Erythroblast (primary cell): ENCODE measurements around the gene RAB43.
A peak's percentile ranks its signal among the peaks of the same experiment; 100 is the strongest.
"Not testable (repeated sequence)": the region's sequence is repeated elsewhere in the genome, so short reads cannot be mapped to it uniquely, and the experiment has no call there.

Experiments
- DNase-seq, 2 experiments: peaks; one replicate each; lab custom pipeline; 2025; lab: John Stamatoyannopoulos, UW
- GATA1 ChIP-seq: IDR thresholded peaks from 2 replicates; pipeline ENCODE4 v1.6.1; 2011; ENCODE audit warnings: low read depth, mild to moderate bottlenecking, control low read depth, low read length, moderate library complexity
- POLR2A ChIP-seq: IDR thresholded peaks from 2 replicates; pipeline ENCODE4 v1.6.1; 2011; ENCODE audit warnings: mild to moderate bottlenecking, low read length

The RAB43 gene

DNA sequence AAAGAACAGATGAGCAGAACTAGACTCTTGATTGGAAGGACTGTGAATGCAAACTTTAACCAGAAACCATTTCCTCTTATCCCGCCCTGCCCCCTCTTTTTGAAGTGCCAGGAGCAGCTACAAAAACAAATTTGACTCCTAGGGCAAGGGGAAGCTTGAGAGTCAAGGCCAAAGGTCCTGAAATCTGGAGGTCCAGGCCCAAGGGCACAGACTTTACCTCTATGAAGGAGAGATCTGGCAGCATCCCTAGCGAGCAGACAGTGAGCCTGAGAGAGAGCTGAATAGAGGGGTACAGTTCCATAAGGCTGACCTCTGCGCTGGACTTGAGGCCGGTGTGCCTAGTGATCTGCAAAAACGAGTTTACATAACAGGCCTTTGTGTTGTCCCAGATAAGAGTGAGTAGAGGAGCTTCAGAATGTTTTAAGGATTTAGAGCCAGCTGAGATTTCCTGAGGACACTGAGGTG is 5.1 kb downstream of the RAB43 start:
- no peak for TF ChIP-seq GATA1
- TF ChIP-seq POLR2A: no peak
- DNase-seq: no peak

DNA sequence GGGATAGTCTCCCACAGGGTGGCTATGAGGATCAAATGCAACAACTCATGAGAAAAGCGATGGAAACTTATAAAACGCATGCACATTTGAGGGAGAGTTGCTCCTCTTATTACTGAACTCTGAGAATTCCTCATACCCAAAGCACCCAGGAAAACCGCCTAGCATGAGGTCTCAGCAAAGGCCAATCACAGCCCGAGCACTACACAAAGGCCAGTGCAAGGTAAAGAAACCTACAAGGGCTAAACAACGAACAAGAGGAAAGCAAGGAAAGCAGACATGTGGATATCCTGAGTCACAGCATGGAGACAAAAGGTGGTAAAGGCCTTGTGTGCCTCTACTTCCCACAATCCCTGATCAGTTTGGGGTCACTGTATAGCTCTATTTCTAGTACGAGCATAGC is 7.1 kb downstream of the RAB43 start:
- DNase-seq: no peak
- TF ChIP-seq POLR2A (no peak), GATA1 (no peak)

DNA sequence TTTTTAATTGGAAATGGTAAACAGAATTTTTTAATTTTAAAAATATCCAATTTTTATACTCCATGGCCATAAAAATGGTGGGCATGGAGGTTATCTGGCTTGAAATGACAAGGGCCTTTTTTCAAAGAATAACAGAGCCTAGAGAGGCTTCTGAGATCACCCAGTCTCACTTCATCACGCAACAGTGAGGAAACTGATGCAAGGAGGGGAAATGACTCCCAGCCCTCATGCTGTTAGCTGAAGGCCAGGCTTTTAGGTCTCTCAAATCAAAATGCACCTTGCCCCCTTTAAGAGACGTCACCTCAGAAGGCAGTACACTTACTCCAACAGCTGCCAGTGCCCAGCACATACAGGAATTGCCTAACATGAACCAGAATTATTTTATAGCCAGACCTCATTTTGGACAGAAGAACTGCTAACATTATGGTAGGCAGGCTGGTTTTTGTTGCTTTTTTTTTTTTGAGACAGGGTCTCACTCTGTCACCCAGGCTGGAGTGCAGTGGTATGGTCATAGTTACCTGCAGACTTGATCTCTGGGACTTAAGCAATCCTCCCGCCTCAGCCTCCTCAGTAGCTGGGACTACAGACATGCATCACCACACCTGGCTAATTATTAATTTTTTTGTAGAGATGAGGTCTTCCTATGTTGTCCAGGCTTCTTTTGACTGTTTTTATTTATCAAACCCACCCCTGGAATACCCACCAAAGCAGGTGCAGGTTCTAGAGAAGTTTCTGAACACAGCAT is 9.1 kb downstream of the RAB43 start:
- TF ChIP-seq GATA1 (no peak), POLR2A (no peak)
- peak; percentile 51 to 84 for DNase-seq

DNA sequence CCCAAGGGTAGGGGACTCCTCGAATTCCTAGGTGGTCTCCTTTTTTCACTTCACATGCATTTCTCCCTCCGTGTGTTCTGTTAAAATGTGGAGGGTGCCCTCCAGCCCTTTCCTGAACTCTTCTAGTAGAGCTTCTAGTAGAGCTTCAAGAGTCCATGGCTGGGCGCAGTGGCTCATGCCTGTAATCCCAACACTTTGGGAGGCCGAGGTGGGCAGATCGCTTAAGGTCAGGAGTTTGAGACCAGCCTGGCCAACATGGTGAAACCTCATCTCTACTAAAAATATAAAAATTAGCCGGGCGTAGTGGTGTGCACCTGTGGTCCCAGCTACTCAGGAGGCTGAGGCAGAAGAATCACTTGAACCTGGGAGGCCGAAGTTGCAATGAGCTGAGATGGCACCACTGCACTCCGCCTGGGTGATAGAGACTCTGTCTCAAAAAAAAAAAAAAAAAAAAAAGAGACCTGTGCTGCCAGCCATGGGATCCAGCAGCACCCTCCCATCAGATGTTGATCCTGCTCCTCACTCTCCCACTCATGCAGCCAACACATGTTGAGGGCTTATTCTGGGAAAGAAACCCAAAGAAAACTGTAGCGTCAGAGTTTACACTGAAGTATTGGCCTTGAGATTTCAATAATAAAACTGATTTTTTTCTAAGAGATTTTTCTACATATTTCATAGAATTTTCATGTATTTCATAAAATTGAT is 10.4 kb downstream of the RAB43 start:
- not testable (repeated sequence) for DNase-seq

DNA sequence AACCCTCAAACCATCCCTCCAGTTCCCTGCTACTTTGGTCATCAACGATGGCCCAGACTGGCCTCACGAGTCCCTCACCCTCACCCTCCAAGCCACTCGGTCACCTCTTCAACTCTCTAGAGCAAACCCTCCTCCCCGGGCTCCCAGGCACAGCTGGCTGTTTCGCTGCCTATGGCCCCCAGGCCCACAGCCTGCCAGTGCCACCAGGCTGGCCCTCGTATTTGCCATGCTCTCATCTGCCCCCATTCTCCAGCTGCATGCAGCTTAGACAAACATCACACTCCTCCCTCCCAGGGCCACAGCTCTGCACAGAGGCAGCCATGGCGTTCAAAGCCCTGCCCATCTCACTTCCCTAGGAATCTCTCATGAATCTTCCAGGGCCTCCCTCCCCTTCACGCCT is 13.8 kb downstream of the RAB43 start:
- TF ChIP-seq POLR2A (no peak), GATA1 (no peak)
- DNase-seq: no peak

DNA sequence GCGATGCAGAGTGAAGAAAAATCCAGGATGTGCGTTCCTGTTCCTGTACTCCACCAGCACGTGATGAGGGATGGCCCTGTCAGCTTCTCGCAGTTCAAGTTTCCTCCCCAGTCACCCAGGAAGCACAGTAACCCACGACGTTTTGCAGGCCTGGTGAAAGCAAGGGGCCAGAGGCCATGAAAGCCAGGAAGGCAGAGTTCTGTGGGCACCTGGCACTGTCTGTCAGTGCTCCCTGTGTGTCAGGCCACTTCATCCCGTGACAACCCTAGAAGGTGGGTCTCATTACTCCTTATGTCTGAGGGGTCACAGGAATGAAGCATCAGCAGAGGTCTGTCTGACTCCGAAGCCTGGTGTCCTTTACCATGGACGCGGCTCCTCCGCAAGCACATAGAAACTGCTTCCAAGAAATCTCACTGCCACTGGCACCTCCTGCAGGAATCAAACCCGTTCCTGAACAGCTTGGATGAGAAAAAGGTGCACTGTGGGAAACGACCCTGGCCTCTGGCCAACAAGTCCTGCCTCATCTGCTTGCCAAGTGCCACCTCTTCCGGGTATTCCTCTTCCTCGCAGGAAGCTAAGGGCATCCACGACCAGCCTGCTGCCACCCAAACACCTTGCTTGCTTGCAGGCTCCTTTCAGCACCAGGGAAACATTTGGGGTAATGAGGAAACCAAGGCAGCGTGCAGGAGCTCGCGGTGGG is 14.6 kb downstream of the RAB43 start:
- TF ChIP-seq GATA1 (no peak), POLR2A (no peak)
- no peak for DNase-seq

DNA sequence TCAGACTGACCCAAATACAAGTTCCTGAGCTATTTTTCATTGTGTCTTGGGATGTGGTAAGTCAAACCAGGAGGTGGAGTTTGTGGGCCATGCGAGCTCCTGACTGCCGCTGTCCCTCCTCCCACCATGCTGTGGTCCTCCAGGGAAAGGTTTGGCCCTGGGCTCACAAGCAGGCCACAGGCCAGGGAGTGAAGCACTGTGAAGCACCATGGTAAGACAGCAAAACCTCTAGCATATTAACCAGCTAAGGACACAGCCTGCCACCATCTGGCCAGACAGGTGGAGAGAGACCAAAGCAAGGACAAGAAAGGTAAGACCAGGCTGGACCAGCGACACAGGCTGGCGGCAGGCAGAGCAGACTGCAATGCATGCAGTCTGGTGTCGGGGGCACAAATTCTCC is 15.3 kb downstream of the RAB43 start:
- no peak for TF ChIP-seq POLR2A
- TF ChIP-seq GATA1: no peak
- peak; percentile 23 to 38 for DNase-seq

DNA sequence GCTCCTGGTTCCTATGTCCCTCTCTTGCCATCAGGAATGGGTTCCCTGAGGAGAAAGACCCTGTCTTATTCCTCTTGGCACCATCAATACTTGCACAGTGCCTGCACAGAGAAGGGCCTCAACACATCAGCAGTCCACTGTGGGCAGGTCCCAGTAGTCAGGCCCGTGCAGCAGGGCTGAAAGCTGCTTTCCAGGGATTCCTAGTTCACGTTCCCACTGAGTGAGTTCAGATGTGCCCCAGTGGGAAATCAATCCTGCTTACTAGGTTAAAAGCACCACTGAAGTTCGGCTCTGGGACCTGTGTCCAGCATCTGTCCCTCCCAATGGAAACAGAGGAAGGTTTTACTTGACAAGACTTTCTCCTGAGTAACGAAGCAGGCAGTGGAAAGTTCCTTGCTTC is 15.7 kb downstream of the RAB43 start:
- DNase-seq: no peak

DNA sequence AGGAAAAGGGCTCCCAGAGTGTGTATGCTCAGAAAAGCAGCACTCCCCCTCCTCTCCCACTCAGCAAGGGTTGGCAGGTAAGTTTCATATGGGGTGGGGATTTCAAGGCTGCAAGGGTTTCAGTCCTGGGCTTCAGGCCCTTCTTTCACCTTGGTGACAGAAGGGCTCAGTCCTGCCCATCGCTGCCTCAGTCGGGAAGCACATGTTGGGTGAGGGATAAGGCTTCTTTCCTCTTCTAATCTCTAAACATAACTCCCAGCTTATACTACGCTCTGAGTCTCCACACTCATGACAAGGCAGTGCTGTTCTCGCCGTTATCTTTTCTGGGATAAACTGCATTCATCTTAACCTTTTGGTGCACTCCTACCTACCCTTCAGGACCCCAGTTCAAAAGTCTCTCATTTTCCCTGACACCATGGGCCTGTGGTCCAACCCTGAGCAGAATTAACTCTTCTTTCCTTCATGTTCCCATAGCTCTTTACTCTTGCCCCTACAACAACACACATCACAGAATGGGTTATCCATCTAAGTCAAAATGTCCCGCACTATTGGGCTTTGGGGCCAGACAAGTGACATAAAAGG is 17.0 kb downstream of the RAB43 start:
- TF ChIP-seq POLR2A (no peak), GATA1 (no peak)
- DNase-seq: no peak

More for the DNA sequence above, 15.7 kb downstream of the RAB43 start:
- TF ChIP-seq POLR2A (no peak), GATA1 (no peak)

DNA sequence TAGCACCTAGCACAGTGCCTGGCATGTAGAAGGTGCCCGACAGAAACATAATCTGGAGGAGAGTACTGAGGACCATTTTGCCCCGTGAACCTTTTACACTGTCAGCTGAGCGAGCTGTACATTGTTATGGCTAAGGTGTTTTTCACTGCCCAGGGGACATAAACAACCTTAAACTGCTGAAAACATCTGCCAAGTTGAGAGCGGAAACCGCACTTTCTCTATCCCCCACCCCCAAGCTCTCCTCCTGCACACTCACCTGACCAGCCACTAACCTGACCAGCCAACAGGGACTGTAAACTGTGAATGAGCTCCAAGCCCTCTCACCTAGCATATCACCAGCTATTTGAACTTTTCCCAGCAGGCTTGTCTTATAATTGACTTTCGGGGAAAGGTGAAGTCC is 17.6 kb downstream of the RAB43 start:
- DNase-seq: no peak
- TF ChIP-seq GATA1 (no peak), POLR2A (no peak)

DNA sequence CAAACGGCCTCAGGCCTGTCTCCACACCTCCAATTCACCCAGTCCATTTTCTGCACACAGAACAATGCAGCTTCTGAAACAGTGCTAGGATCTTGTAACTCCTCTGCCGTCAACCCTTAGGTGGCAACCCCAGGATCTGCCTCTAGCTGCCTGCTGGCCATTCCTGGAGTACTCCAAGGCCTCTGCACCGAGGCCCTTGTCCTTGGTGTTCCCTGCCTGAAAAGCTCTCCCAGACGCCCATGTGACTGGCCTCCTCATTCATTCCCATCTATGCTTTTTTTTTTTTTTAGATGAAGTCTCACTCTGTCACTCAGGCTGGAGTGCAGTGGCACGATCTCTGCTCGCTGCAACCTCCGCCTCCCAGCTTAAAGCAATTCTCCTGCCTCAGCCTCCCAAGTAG is 18.3 kb downstream of the RAB43 start:
- TF ChIP-seq POLR2A (no peak), GATA1 (no peak)
- DNase-seq: no peak

DNA sequence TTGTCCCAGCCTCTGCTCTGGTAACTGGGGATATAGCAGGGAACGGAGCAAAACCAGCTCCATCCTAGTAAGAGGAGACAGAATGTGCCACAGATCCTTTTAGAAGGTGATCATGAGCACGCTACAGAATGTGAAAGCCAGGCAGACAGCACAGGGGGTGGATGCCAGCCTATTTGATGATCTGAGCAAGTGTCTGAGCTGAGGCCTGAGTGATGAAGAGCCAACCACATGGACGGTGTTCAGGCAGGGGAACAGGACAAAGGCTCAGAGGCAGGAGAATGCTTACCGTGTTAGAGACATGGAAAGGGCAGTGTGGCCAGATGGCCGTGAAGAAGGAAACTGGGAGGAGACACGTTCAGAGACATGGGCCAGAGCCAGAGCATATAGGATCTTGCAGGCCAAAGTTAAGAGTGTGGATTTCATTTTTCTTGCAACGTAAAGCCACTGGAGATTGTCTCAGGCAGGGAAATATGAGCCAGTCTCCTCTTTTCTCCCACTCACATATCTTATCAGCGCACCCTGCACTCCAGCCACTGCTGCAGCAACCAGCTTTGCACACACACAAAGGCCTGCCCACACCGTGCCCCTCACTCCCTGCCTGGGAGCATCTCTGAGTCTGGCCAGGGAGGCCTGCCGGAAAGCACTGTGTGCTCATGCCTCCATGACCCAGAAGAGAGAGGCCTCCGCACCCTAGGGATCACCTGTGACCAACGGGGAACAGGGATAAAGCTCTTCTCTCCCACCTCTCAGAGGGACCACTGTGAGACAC is 20.1 kb downstream of the RAB43 start:
- peak in 1 of 2 experiments; percentile 37 for DNase-seq
- TF ChIP-seq POLR2A (no peak), GATA1 (no peak)

DNA sequence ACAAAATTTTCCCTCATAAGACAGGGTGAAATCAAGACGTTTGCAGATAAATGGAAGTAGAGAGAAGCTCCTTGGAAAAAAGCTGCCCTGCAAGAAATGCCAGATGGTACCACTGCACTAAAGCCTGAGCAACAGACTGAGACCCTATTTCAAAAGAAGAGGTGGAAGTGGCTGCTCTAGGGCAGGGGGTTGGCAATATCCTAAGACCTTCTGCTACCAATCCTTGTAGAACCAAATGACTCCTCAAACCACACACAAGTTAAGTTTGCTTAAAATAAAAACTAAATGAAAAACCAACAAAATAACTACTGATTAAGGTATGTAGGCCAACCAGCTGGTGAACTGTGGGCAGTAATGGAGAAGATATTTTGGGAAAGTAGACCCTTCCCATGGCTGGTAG is 21.3 kb downstream of the RAB43 start:
- no peak for DNase-seq
- TF ChIP-seq GATA1: no peak
